WI38 (cell line): ENCODE measurements around the gene RIMBP2.

Experiments
- H3K4me3 ChIP-seq: 2 replicates; pipeline ENCODE4 v1.5.1; 2011; ENCODE audit warnings: low read depth, mild to moderate bottlenecking, control low read depth, low read length
- TF ChIP-seq, protein P1 (sequence below): IDR thresholded peaks from 2 replicates; pipeline ENCODE4 v1.5.1; 2012; ENCODE audit warnings: low read depth, mild to moderate bottlenecking, control low read depth, low read length

The RIMBP2 gene

DNA sequence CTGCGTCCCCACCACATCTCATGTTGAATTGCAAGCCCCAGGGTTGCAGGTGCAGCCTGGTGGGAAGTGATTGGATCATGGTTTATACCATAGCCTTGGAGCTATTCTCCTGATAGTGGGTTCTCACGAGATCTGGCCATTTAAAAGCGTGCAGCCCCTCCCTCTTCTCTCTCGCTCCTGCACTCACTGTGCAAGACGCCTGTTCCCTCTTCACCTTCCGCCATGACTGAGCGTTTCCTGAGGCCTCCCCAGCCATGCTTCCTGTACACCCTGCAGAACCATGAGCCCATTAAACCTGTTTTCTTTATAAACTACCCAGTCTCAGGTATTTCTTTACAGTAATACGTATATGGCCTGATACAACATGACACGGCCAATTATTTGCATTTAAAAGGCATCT is 146.6 kb downstream of the RIMBP2 start:
- no peak overlapping the region for H3K4me3 ChIP-seq
- TF ChIP-seq, protein P1, sequence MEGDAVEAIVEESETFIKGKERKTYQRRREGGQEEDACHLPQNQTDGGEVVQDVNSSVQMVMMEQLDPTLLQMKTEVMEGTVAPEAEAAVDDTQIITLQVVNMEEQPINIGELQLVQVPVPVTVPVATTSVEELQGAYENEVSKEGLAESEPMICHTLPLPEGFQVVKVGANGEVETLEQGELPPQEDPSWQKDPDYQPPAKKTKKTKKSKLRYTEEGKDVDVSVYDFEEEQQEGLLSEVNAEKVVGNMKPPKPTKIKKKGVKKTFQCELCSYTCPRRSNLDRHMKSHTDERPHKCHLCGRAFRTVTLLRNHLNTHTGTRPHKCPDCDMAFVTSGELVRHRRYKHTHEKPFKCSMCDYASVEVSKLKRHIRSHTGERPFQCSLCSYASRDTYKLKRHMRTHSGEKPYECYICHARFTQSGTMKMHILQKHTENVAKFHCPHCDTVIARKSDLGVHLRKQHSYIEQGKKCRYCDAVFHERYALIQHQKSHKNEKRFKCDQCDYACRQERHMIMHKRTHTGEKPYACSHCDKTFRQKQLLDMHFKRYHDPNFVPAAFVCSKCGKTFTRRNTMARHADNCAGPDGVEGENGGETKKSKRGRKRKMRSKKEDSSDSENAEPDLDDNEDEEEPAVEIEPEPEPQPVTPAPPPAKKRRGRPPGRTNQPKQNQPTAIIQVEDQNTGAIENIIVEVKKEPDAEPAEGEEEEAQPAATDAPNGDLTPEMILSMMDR: no peak

DNA sequence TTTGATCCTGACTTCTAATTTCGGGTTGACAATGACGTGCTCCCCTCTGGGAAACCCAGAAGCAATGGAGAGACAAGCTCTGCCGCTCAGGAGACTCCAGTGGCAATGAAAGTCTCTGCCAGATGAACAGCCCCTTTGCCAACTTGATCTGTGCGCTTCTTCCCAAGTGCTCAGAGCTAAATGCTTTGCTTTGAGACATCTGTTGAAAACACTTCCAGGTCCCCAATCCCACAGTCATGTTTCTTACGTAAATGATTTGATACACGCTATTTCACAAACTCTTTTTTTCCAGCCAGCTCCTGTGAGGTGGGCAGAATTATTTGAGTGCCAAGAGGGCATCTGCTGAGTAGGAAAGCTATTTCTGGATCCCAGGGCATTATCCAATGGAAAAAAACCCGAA is 147.6 kb downstream of the RIMBP2 start:
- TF ChIP-seq, protein P1: no peak
- no peak overlapping the region for H3K4me3 ChIP-seq

DNA sequence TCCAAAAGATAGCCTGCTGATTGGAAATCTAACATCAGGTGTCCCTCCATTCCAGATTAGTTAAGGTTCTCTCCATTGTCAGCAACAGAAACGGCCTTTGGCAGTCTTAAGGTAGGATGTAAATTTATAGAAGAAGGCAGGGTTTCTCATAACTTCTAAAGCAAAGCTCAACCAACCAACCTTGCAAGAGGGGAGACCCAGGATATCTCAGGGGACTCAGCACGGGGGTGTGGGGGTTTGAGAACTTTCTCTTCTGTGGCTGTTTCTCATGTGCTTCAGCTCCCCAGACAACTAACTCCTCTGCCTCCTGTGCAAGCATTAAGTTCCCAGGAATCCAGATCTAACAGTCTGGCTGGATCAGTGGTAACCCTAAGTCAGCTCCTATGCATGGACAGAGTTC is 148.1 kb downstream of the RIMBP2 start:
- H3K4me3 ChIP-seq: no peak overlapping the region
- TF ChIP-seq, protein P1: no peak

DNA sequence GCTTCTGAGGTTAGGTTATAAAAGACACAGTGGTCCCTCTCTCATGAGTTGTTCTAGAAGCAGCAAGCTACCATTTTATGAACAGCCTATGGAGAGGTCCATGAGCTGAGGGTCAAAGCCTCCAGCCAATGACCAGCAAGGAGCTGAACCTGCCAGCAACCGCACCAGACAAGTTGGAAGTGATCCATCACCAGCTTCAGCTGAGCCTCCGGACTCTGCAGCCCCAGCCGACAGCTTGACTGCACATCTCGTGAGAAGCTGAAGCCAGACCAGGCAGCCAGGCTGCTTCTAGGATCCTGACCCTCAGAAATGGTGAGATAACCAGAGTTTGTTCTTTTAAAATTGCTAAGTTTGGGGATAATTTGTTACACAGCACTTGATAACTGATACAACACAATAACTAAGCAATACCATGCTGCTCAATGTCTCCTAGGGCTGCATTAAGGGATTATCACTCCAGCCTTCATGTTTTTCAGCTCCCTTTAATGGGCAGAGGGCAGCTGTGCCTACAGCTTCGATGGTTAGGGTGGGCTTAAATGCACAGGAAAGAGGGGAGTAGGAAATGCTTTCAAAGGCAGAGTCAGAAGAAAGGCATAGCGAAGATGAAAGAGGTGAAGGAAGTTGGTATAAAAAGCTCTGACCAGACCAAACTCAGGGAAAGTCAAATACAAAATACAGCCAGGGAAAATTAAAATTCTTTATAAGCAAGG is 149.5 kb downstream of the RIMBP2 start:
- TF ChIP-seq, protein P1: no peak
- H3K4me3 ChIP-seq: no peak overlapping the region

DNA sequence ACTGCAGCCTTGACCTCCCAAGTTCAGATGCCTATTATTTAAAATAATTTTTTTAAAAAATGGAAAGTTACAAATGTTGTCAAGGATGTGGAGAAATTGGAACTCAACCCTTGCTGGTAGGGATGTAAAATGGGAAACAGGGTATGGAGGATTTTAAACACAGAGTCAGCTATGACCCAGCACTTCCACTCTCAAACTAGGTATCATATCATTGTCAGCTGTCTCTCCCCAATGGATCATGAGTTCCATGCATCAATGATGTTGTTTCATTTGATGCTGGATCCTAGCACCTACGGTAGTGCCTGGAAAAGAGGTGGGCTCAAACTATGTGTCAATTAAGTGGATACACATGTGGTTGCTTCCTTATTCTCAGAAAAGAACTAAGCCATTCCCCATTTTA is 150.9 kb downstream of the RIMBP2 start:
- no peak overlapping the region for H3K4me3 ChIP-seq
- TF ChIP-seq, protein P1: no peak

DNA sequence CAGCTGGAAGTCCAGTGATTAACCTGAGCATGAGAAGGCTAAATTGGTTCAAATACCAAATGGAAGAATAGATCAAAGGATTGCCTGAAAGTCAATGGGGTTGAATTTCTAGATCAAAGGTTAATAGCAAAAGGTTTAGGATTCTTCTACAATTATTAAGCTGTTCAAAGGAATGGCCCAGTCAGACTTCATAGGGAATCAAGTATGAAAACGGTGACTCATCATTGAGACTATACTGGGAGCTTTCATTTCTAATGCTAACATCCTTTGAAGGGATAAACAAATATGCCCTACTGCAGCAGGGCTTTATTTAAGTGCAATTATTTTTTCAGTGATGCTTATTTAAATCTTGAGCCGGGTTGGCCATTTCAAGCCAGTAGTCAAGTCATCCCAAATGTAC is 152.8 kb downstream of the RIMBP2 start:
- TF ChIP-seq, protein P1: no peak

DNA sequence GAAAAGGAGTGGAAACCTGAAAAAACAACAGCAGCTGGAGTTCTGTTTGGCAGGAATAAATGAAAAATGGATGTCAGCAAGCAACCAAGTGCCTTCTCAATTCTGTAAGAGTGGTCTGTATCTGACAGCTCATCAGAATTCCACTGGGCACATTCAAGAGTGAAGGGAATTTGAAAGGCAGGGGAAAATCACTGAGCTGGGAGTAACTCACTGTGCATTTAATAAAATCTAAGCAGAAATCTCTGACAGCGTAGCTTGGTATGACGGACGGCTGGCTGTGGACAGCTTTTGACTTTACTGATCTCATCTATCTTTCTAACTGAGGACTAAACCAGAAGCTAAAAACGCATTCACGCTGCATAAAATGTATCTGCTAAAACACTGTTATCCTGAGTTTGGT is 153.4 kb downstream of the RIMBP2 start:
- no peak overlapping the region for H3K4me3 ChIP-seq
- TF ChIP-seq, protein P1: no peak

More for the DNA sequence above, 152.8 kb downstream of the RIMBP2 start:
- no peak overlapping the region for H3K4me3 ChIP-seq
